Panc1 (cell line): ENCODE results near the gene ZNF563. TPM values are rescaled to one million over a fixed set of nuclear protein-coding genes. Genes with fewer than 3 reads are reported as not detected.
"Not testable (repeated sequence)": the region's sequence is repeated elsewhere in the genome, so short reads cannot be mapped to it uniquely, and the experiment has no call there.

Experiments
- ATAC-seq: fragments of 200-7000 bp; cut with Tn5 transposase; 2 replicates; pipeline ENCODE4 v1.9.1; 2020; ENCODE audit warnings: mild to moderate bottlenecking, moderate library complexity
- BruUV-seq: library from RNA; stranded (reverse); fragments of 400-500 nt; replicated peaks from 2 replicates; lab custom pipeline; 2021; lab: Mats Ljungman, UMichigan
- CTCF ChIA-PET: fragments of 300-600 bp; sonication (Branson Sonifier 250); formaldehyde crosslinking; loops from one replicate; lab custom pipeline; 2022; ENCODE audit warnings: antibody characterized with exemption; lab: Charles Lee
- POLR2A ChIA-PET: fragments of 300-600 bp; sonication (Branson Sonifier 250); formaldehyde crosslinking; loops from one replicate; lab custom pipeline; 2022; ENCODE audit warnings: antibody characterized with exemption; lab: Charles Lee
- DNase-seq: peaks from one replicate; pipeline ENCODE4 v3.0.0-alpha.2; 2010; ENCODE audit warnings: low read depth, low spot score
- H3K27ac ChIP-seq: 2 replicates; pipeline ENCODE4 v1.5.1; 2011; ENCODE audit warnings: mild to moderate bottlenecking, low read length, inconsistent platforms
- H3K27me3 ChIP-seq: fragments of 200-500 bp; sonication (Bioruptor generic); 2 replicates; pipeline ENCODE4 v1.6.0; 2014; ENCODE audit warnings: low read length, inconsistent platforms; ENCODE audit not compliant: control insufficient read depth, insufficient read depth
- H3K36me3 ChIP-seq: fragments of 200-500 bp; sonication (Bioruptor generic); 2 replicates; pipeline ENCODE4 v1.5.1; 2014; ENCODE audit warnings: inconsistent platforms, mild to moderate bottlenecking, low read length, moderate library complexity; ENCODE audit not compliant: control insufficient read depth, insufficient read depth
- H3K4me1 ChIP-seq: 2 replicates; pipeline ENCODE4 v1.5.1; 2011; ENCODE audit warnings: inconsistent platforms, mild to moderate bottlenecking, low read length, moderate library complexity; ENCODE audit not compliant: control insufficient read depth, insufficient read depth
- H3K4me3 ChIP-seq, 2 experiments: 2 replicates each; pipeline ENCODE4 v1.5.1; 2011 to 2012; ENCODE audit warnings: low read depth in 2 of 2, low read length in 2 of 2, mild to moderate bottlenecking in 2 of 2, inconsistent platforms in 1 of 2, moderate library complexity in 1 of 2
- H3K9me3 ChIP-seq: fragments of 200-500 bp; sonication (Bioruptor generic); 2 replicates; pipeline ENCODE4 v1.5.1; 2014; ENCODE audit warnings: low read depth, mild to moderate bottlenecking, inconsistent platforms, low read length, moderate library complexity; ENCODE audit not compliant: control insufficient read depth, insufficient read depth
- CTCF ChIP-seq: fragments of 450-650 bp; IDR thresholded peaks from 2 replicates; pipeline ENCODE4 v1.5.1; 2017; ENCODE audit warnings: mild to moderate bottlenecking
- POLR2AphosphoS5 ChIP-seq: IDR thresholded peaks from 2 replicates; pipeline ENCODE4 v1.6.1; 2012; ENCODE audit warnings: mild to moderate bottlenecking, low read depth, low read length, moderate library complexity
- REST ChIP-seq, 2 experiments: IDR thresholded peaks; 2 replicates each; pipeline ENCODE4 v1.6.1; 2011 to 2012; ENCODE audit warnings: low read depth in 2 of 2, control low read depth in 1 of 2, low read length in 1 of 2, mild to moderate bottlenecking in 1 of 2, moderate library complexity in 1 of 2; ENCODE audit not compliant: insufficient read depth in 1 of 2
- SIN3A ChIP-seq: IDR thresholded peaks from 2 replicates; pipeline ENCODE4 v1.6.1; 2012; ENCODE audit warnings: low read depth, mild to moderate bottlenecking, low read length, moderate library complexity, borderline replicate concordance; ENCODE audit not compliant: insufficient read depth
- TCF7L2 ChIP-seq: IDR thresholded peaks from 2 replicates; pipeline ENCODE4 v1.6.1; 2011; ENCODE audit warnings: mild to moderate bottlenecking, low read depth, low read length, inconsistent platforms
- in situ Hi-C: cut with HindIII; loops from 2 replicates; pipeline ENCODE4 v1.10.0; 2016; ENCODE audit warnings: low sequenced_read_pairs, low pct_unique_long_range_greater_than_20kb
- intact Hi-C: fragments of 100-400 bp; cut with micrococcal nuclease; formaldehyde crosslinking; loops from one replicate; pipeline ENCODE4 v1.10.0; 2022; ENCODE audit not compliant: unreplicated experiment
- total RNA-seq: library from RNA; stranded (reverse); gene quantifications from one replicate; pipeline ENCODE4 v1.2.1, GENCODE V29; 2021; ENCODE audit not compliant: unreplicated experiment

ZNF563 gene
- total RNA-seq, 1 experiment from 2014 or later: 2.2 TPM

GRCh38 chr19:12314553-12314952 lies 18.9 kb downstream of the ZNF563 start:
- in situ Hi-C loops: no loop called here
- ATAC-seq (no peak), DNase-seq (no peak)
- CTCF ChIA-PET: no interaction called here
- Histone ChIP-seq H3K27me3 (no peaks in the 10 kb centered on the region), H3K9me3 (peaks cover 17% of the 10 kb centered on the region), H3K36me3 (no peaks in the 10 kb centered on the region), H3K4me3 (no peak overlapping the region), H3K27ac (no peak overlapping the region), H3K4me1 (no peaks in the 10 kb centered on the region)
- intact Hi-C loops: no loop called here
- BruUV-seq: no TSS peak
- TF ChIP-seq SIN3A: no peak
- TF ChIP-seq REST (IDR thresholded peaks at IDR 0.05; ENCODE audit: insufficient read depth in 1 of 2, low read depth in 2 of 2, low read length in 1 of 2): no peak
- no peak for TF ChIP-seq POLR2AphosphoS5
- TF ChIP-seq TCF7L2: no peak
- no peak for TF ChIP-seq CTCF
- POLR2A ChIA-PET: no interaction called here

- CTCF ChIA-PET, H3K27me3 ChIP-seq, POLR2A ChIA-PET, H3K4me1 ChIP-seq, in situ Hi-C loops, BruUV-seq, DNase-seq, H3K4me3 ChIP-seq, H3K9me3 ChIP-seq, H3K27ac ChIP-seq, ATAC-seq, H3K36me3 ChIP-seq, intact Hi-C loops: not testable (repeated sequence)
Measured at GRCh38 chr19:12308891-12309290, 24.5 kb downstream of the ZNF563 start.

- intact Hi-C loops: no loop called here
- DNase-seq: no peak
- Histone ChIP-seq H3K27ac (peak overlapping the region; percentile 78), H3K36me3 (peaks cover 2% of the 10 kb centered on the region; the same call in 1 of the 2 replicates), H3K4me3 (peak overlapping the region; percentile 83 to 85), H3K4me1 (no peaks in the 10 kb centered on the region), H3K27me3 (no peaks in the 10 kb centered on the region), H3K9me3 (no peaks in the 10 kb centered on the region)
- no TSS peak for BruUV-seq
- CTCF ChIA-PET: no interaction called here
- ATAC-seq: no peak; the same call in 1 of the 2 replicates
- in situ Hi-C loops: no loop called here
- TF ChIP-seq TCF7L2 (no peak), SIN3A (no peak), REST (IDR thresholded peaks at IDR 0.05; ENCODE audit: insufficient read depth in 1 of 2, low read depth in 2 of 2, low read length in 1 of 2) (no peak), POLR2AphosphoS5 (no peak), CTCF (no peak)
- POLR2A ChIA-PET: no interaction called here
Measured at GRCh38 chr19:12295191-12295590, 38.2 kb downstream of the ZNF563 start.
